Gastroesophageal sphincter (tissue), 4 donors: ENCODE results near the gene ERN2. TPM values are rescaled to one million over a fixed set of nuclear protein-coding genes. Genes with fewer than 3 reads are reported as not detected.

Source experiments
- ATAC-seq: fragments of 150-250 bp; one replicate; pipeline ENCODE4 v1.9.1; 2016; ENCODE audit warnings: mild to moderate bottlenecking, moderate library complexity
- H3K27ac ChIP-seq, 4 donors: fragments of 200-600 bp; sonication (generic) in 3 of 4; 1 replicate in 3 of 4; 2 replicates in 1 of 4; pipeline ENCODE4 v1.5.1; 2016 to 2019
- H3K27me3 ChIP-seq: fragments of 200-600 bp; sonication (generic); one replicate; pipeline ENCODE4 v1.5.1; 2019
- H3K36me3 ChIP-seq, 2 donors: fragments of 200-600 bp; sonication (generic); one replicate each; pipeline ENCODE4 v1.5.1; 2019; ENCODE audit warnings: control low read depth in 1 of 2
- H3K4me1 ChIP-seq, 3 donors: fragments of 200-600 bp; sonication (generic); 1 replicate in 2 of 3; 2 replicates in 1 of 3; pipeline ENCODE4 v1.5.1; 2016 to 2019; ENCODE audit warnings: control low read depth in 2 of 3
- H3K4me3 ChIP-seq, 2 donors: fragments of 200-600 bp; sonication (generic); one replicate each; pipeline ENCODE4 v1.5.1; 2019; ENCODE audit warnings: mild to moderate bottlenecking in 1 of 2, moderate library complexity in 1 of 2
- H3K9me3 ChIP-seq, 3 donors: fragments of 200-600 bp; sonication (generic); one replicate each; pipeline ENCODE4 v1.5.1; 2017 to 2019; ENCODE audit warnings: control low read depth in 2 of 3
- EP300 ChIP-seq: sonication (generic); formaldehyde crosslinking; IDR thresholded peaks from one replicate; pipeline ENCODE4 v1.6.1; 2017; ENCODE audit warnings: antibody characterized with exemption, mild to moderate bottlenecking
- POLR2A ChIP-seq, 2 donors: fragments of 450-650 bp; IDR thresholded peaks; one replicate each; pipeline ENCODE4 v1.6.1; 2017; ENCODE audit warnings: antibody characterized with exemption in 2 of 2, mild to moderate bottlenecking in 2 of 2, moderate library complexity in 1 of 2
- POLR2AphosphoS5 ChIP-seq: sonication (generic); formaldehyde crosslinking; IDR thresholded peaks from one replicate; pipeline ENCODE4 v1.6.1; 2017; ENCODE audit warnings: antibody characterized with exemption
- WGBS, 2 donors: methylation state at CpG; one replicate each; pipeline ENCODE4 v1.1.5; 2018; ENCODE audit warnings: low coverage in 1 of 2; 5-methylcytosine and 5-hydroxymethylcytosine counted together
- total RNA-seq, 4 donors: library from RNA; depleted of rRNA; stranded (reverse); fragments of >200 nt; gene quantifications; one replicate each; pipeline ENCODE4 v1.1.0, GENCODE V29; 2016
- TF ChIP-seq, protein P1 (sequence below), 4 experiments: fragments of 200-600 bp in 2 of 4; fragments of 450-650 bp in 2 of 4; sonication (generic) in 1 of 4; IDR thresholded peaks; one replicate each; pipeline ENCODE4 v1.5.1; 2017 to 2019; ENCODE audit warnings: antibody characterized with exemption in 4 of 4, mild to moderate bottlenecking in 2 of 4, moderate library complexity in 2 of 4

Gene ERN2
- total RNA-seq, 4 donors from 2014 or later: 2.3 TPM; not detected in 3

DNA sequence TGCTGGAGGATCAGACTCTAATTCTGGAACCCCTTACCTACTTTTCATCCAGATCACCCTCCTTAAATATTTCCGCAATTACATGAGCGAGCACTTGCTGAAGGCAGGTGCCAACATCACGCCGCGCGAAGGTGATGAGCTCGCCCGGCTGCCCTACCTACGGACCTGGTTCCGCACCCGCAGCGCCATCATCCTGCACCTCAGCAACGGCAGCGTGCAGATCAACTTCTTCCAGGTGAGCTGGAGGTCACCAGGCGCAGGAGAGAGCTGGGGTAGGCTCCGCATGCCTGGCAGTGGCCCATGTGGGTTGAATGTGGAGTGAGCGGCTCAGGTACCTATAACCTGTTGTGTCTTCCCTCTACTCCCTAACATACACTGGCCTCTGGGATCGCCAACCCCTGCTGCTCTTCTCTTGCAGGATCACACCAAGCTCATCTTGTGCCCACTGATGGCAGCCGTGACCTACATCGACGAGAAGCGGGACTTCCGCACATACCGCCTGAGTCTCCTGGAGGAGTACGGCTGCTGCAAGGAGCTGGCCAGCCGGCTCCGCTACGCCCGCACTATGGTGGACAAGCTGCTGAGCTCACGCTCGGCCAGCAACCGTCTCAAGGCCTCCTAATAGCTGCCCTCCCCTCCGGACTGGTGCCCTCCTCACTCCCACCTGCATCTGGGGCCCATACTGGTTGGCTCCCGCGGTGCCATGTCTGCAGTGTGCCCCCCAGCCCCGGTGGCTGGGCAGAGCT is 23.4 kb downstream of the ERN2 start:
- no peak for ATAC-seq
- TF ChIP-seq POLR2AphosphoS5 (no peak), POLR2A (IDR thresholded peaks at IDR 0.05) (no peak), EP300 (no peak)
- TF ChIP-seq, protein P1, sequence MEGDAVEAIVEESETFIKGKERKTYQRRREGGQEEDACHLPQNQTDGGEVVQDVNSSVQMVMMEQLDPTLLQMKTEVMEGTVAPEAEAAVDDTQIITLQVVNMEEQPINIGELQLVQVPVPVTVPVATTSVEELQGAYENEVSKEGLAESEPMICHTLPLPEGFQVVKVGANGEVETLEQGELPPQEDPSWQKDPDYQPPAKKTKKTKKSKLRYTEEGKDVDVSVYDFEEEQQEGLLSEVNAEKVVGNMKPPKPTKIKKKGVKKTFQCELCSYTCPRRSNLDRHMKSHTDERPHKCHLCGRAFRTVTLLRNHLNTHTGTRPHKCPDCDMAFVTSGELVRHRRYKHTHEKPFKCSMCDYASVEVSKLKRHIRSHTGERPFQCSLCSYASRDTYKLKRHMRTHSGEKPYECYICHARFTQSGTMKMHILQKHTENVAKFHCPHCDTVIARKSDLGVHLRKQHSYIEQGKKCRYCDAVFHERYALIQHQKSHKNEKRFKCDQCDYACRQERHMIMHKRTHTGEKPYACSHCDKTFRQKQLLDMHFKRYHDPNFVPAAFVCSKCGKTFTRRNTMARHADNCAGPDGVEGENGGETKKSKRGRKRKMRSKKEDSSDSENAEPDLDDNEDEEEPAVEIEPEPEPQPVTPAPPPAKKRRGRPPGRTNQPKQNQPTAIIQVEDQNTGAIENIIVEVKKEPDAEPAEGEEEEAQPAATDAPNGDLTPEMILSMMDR (IDR thresholded peaks at IDR 0.05): no peak
- WGBS, 2 donors: 95 to 98% methylated on average over 7 to 17 of the region's 36 CpGs
- Histone ChIP-seq H3K9me3 (no peaks in the 10 kb centered on the region), H3K4me1 (peaks cover 0 to 4% (median 0%) of the 10 kb centered on the region in 3 donors), H3K27me3 (no peaks in the 10 kb centered on the region), H3K4me3 (no peak overlapping the region), H3K27ac (no peak overlapping the region), H3K36me3 (peaks cover 0 to 64% of the 10 kb centered on the region in 2 donors)

DNA sequence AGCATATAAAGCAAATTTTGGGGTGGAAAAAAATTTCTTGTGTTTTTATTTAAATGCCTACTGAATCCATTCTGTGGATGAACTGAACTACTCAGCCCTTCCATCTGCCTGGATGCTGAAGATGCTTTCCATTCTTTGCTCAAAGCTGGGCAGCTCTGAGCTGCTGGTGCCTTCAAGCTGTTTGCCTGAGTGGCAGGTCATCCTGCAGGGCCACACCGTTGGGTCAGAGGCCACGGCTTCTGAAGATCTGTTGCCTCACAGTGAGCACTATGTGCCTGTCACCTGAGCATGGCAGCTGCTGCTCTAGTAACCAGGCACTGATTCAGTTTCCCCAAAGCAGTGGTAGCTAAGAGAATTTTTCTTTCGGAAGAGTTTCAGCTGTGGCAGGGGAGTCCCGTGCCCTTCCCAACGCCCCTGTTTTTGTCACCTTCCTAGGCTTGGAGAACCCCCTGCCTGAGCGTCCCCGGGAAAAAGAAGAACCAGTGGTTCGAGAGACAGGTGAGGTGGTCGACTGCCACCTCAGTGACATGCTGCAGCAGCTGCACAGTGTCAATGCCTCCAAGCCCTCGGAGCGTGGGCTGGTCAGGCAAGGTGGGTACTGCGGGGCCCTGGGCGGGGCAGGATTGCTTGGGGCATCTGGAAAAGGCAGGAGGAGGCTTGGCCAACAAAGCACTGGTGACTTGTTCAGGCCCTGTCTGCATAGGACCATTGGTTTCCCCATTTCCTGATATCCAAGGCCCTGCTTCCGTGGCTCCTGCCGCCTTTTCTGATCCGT is 25.8 kb downstream of the ERN2 start:
- H3K36me3 ChIP-seq: peaks cover 0 to 86% of the 10 kb centered on the region in 2 donors
- 80 to 94% methylated on average over 1 to 11 of the region's 16 CpGs for WGBS, 2 donors

DNA sequence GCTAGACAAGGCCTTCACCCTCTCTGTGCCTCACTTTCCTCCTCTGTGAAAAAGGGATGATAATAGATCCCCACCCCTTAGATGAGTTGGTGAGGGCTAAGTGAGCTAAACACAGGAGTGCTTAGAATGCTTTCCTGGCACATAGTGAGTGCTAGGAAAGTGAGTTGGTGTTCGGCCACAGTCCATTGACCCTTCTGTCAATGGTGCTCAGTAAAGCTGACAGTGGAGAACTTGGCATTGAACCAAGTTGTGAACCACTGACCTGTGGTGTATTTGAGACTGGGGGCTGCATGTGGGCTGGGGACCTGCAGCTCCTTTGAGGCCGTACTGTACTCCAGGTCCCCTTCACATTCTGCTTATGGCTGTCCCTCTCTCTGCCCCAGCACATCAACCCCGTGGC is 29.5 kb downstream of the ERN2 start:
- WGBS, 2 donors: 80 to 91% methylated on average over 1 to 3 of the region's 3 CpGs

More for the DNA sequence above, 25.8 kb downstream of the ERN2 start:
- TF ChIP-seq POLR2A (IDR thresholded peaks at IDR 0.05): no peak
- no peak for TF ChIP-seq POLR2AphosphoS5
- TF ChIP-seq, protein P1 (IDR thresholded peaks at IDR 0.05): no peak
- TF ChIP-seq EP300: no peak
- Histone ChIP-seq H3K27me3 (no peaks in the 10 kb centered on the region), H3K4me3 (no peak overlapping the region), H3K9me3 (no peaks in the 10 kb centered on the region), H3K27ac (no peak overlapping the region), H3K4me1 (no peaks in the 10 kb centered on the region)
- no peak for ATAC-seq

DNA sequence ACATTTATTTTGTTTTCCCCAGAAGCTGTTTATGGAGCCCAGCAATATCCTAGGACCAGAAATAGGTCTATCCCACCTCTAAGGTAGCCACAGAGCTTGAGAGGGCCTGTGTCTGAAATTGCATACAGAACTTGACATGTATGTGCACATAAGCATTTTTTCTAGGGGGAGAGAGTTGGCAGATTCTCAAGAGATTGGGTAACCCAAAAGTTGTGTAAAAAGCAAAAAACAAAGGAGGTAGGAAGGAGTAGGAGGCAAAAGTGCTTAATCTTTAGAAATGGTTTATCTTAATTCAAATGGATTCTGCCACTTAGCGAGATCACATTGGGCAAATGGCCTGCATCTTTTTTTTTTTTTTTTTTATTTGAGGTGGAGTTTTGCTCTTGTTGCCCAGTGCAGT is 30.8 kb downstream of the ERN2 start:
- H3K27ac ChIP-seq: no peak overlapping the region
- peaks cover 0 to 22% (median 8%) of the 10 kb centered on the region in 3 donors for H3K4me1 ChIP-seq
- WGBS, 2 donors: 96 to 100% methylated on average over 1 of the region's 1 CpG
- ATAC-seq: no peak
- H3K27me3 ChIP-seq: no peaks in the 10 kb centered on the region
- TF ChIP-seq POLR2AphosphoS5 (no peak), EP300 (no peak), POLR2A (IDR thresholded peaks at IDR 0.05) (no peak)
- TF ChIP-seq, protein P1 (IDR thresholded peaks at IDR 0.05): no peak
- H3K36me3 ChIP-seq: peaks cover 0 to 67% of the 10 kb centered on the region in 2 donors
- H3K4me3 ChIP-seq: no peak overlapping the region
- no peaks in the 10 kb centered on the region for H3K9me3 ChIP-seq

More for the DNA sequence above, 29.5 kb downstream of the ERN2 start:
- H3K4me1 ChIP-seq: peaks cover 0 to 14% (median 8%) of the 10 kb centered on the region in 3 donors
- no peaks in the 10 kb centered on the region for H3K27me3 ChIP-seq
- no peak overlapping the region for H3K4me3 ChIP-seq
- H3K9me3 ChIP-seq: no peaks in the 10 kb centered on the region
- TF ChIP-seq EP300 (no peak), POLR2A (IDR thresholded peaks at IDR 0.05) (no peak)
- TF ChIP-seq, protein P1 (IDR thresholded peaks at IDR 0.05): no peak
- H3K36me3 ChIP-seq: peaks cover 0 to 80% of the 10 kb centered on the region in 2 donors
- H3K27ac ChIP-seq: no peak overlapping the region
- ATAC-seq: no peak
